ENCODE data around the gene EPO.

GRCh38 chr7:100759357-100760171, 39.3 kb downstream of the EPO start:
- TF ChIP-seq CTCF (conservative IDR thresholded peaks at IDR 0.05), result no peak
- no peak for TF ChIP-seq EZH2 (IDR thresholded peaks at IDR 0.05; ENCODE audit: low read depth)
